GM21619 (cell line): ENCODE results near the gene COL16A1.

Source experiments
- ATAC-seq: cut with Tn5 transposase; IDR thresholded peaks from one replicate; pipeline ENCODE4 v1.9.1; 2021; ENCODE audit not compliant: unreplicated experiment

COL16A1 gene

GRCh38 chr1:31667065-31667785 is 36.6 kb downstream of the COL16A1 start:
- ATAC-seq = no peak

GRCh38 chr1:31666263-31666963 is 37.4 kb downstream of the COL16A1 start:
- no peak for ATAC-seq

GRCh38 chr1:31665234-31665878 is 38.5 kb downstream of the COL16A1 start:
- ATAC-seq = no peak

- no peak for ATAC-seq
Observed at GRCh38 chr1:31664528-31664927, 39.3 kb downstream of the COL16A1 start.

GRCh38 chr1:31663622-31664452 is 40.0 kb downstream of the COL16A1 start:
- ATAC-seq = no peak

- ATAC-seq = no peak
Observed at GRCh38 chr1:31662463-31662862, 41.4 kb downstream of the COL16A1 start.

GRCh38 chr1:31661856-31662255 is 42.0 kb downstream of the COL16A1 start:
- no peak for ATAC-seq

GRCh38 chr1:31660871-31661455 is 42.9 kb downstream of the COL16A1 start:
- ATAC-seq = no peak

GRCh38 chr1:31659889-31660288 is 43.9 kb downstream of the COL16A1 start:
- no peak for ATAC-seq

GRCh38 chr1:31658721-31659120 is 45.1 kb downstream of the COL16A1 start:
- ATAC-seq = no peak

GRCh38 chr1:31657972-31658510 is 45.8 kb downstream of the COL16A1 start:
- ATAC-seq = no peak

- ATAC-seq = no peak
Observed at GRCh38 chr1:31657020-31657804, 46.6 kb downstream of the COL16A1 start.

- no peak for ATAC-seq
Observed at GRCh38 chr1:31655756-31656155, 48.1 kb downstream of the COL16A1 start.

GRCh38 chr1:31655104-31655503 is 48.7 kb downstream of the COL16A1 start:
- no peak for ATAC-seq

- ATAC-seq = no peak
Observed at GRCh38 chr1:31654474-31654776, 49.4 kb downstream of the COL16A1 start.

GRCh38 chr1:31653717-31654473 is 49.9 kb downstream of the COL16A1 start:
- no peak for ATAC-seq

GRCh38 chr1:31652891-31653499 is 50.8 kb downstream of the COL16A1 start:
- no peak for ATAC-seq

- ATAC-seq = no peak
Observed at GRCh38 chr1:31651766-31652165, 52.1 kb downstream of the COL16A1 start.

GRCh38 chr1:31651089-31651420 is 52.8 kb downstream of the COL16A1 start:
- no peak for ATAC-seq
